H1 (cell line): ENCODE data around the gene FOXN3. TPM values are rescaled to one million over a fixed set of nuclear protein-coding genes. Genes with fewer than 3 reads are reported as not detected.

Experiments
- CTCF ChIA-PET: fragments of 300-600 bp; sonication (Branson Sonifier 250); formaldehyde crosslinking; loops from one replicate; lab custom pipeline; 2021; ENCODE audit not compliant: partially characterized antibody; lab: Charles Lee
- POLR2A ChIA-PET: fragments of 300-600 bp; sonication (Branson Sonifier 250); formaldehyde crosslinking; loops from one replicate; lab custom pipeline; 2021; ENCODE audit warnings: inconsistent platforms; ENCODE audit not compliant: partially characterized antibody; lab: Charles Lee
- DNase-seq, 2 experiments: peaks; one replicate each; pipeline versions ENCODE4 v3.0.0 to v3.0.0-alpha.2; 2010 to 2022; ENCODE audit warnings: low spot score in 2 of 2, low read depth in 1 of 2, mixed read lengths in 1 of 2
- FAIRE-seq: peaks from 2 replicates; lab custom pipeline; 2011; peaks lifted over from hg19 to GRCh38; lab: Jason Lieb, UNC
- H2AFZ ChIP-seq: 2 replicates; pipeline ENCODE4 v1.8.1; 2012; ENCODE audit warnings: low read length, inconsistent platforms
- H2AK5ac ChIP-seq: 2 replicates; pipeline ENCODE4 v1.6.1; 2013; ENCODE audit warnings: low read depth, low read length
- H2BK120ac ChIP-seq: replicated peaks from 2 replicates; pipeline ENCODE3; 2013; ENCODE audit warnings: low read depth, low read length, inconsistent platforms
- H2BK12ac ChIP-seq: 2 replicates; pipeline ENCODE4 v1.6.1; 2013; ENCODE audit warnings: low read depth, low read length
- H2BK15ac ChIP-seq: 2 replicates; pipeline ENCODE4 v1.6.1; 2013; ENCODE audit warnings: low read length
- H2BK20ac ChIP-seq: 2 replicates; pipeline ENCODE4 v1.6.1; 2013; ENCODE audit warnings: low read length
- H2BK5ac ChIP-seq: 2 replicates; pipeline ENCODE4 v1.6.1; 2013; ENCODE audit warnings: low read depth, low read length
- H3K14ac ChIP-seq: 2 replicates; pipeline ENCODE4 v1.6.1; 2013; ENCODE audit warnings: inconsistent platforms; ENCODE audit not compliant: insufficient read length
- H3K18ac ChIP-seq: 2 replicates; pipeline ENCODE4 v1.6.1; 2013; ENCODE audit warnings: low read length; ENCODE audit errors: extremely low read depth
- H3K23ac ChIP-seq: 2 replicates; pipeline ENCODE4 v1.6.1; 2013; ENCODE audit warnings: inconsistent platforms; ENCODE audit not compliant: insufficient read length
- H3K23me2 ChIP-seq: 2 replicates; pipeline ENCODE4 v1.6.1; 2013; ENCODE audit warnings: low read depth, low read length
- H3K27ac ChIP-seq: 2 replicates; pipeline ENCODE4 v1.6.1; 2011; ENCODE audit warnings: low read depth, low read length, inconsistent platforms
- H3K27me3 ChIP-seq, 4 experiments: replicated peaks in 1 of 4; 1 replicate in 1 of 4; 2 replicates in 3 of 4; pipeline versions ENCODE4 v1.6.1 to v1.8.1; 2011 to 2013; ENCODE audit warnings: low read length in 3 of 4, mild to moderate bottlenecking in 3 of 4, inconsistent platforms in 2 of 4, mixed read lengths in 2 of 4, moderate library complexity in 1 of 4; ENCODE audit not compliant: control insufficient read depth in 3 of 4, insufficient read depth in 3 of 4; ENCODE audit errors: extremely low read depth in 1 of 4
- H3K36me3 ChIP-seq, 4 experiments: 2 replicates each; pipeline versions ENCODE4 v1.6.1 to v1.8.1; 2011 to 2013; ENCODE audit warnings: mild to moderate bottlenecking in 4 of 4, low read length in 3 of 4, moderate library complexity in 2 of 4, control low read depth in 1 of 4, inconsistent platforms in 1 of 4; ENCODE audit not compliant: insufficient read depth in 4 of 4, control insufficient read depth in 2 of 4
- H3K4ac ChIP-seq: replicated peaks from 2 replicates; pipeline ENCODE3; 2013; ENCODE audit warnings: low read length, low read depth, mixed read lengths, inconsistent platforms; ENCODE audit not compliant: insufficient read length
- H3K4me1 ChIP-seq, 4 experiments: replicated peaks in 1 of 4; 1 replicate in 1 of 4; 2 replicates in 3 of 4; pipeline versions ENCODE4 v1.6.1 to v1.8.1; 2011 to 2013; ENCODE audit warnings: low read length in 3 of 4, inconsistent platforms in 2 of 4, mixed read lengths in 1 of 4; ENCODE audit not compliant: insufficient read depth in 4 of 4, control insufficient read depth in 3 of 4
- H3K4me2 ChIP-seq, 2 experiments: 2 replicates each; pipeline versions ENCODE4 v1.6.1 to v1.8.1; 2011 to 2013; ENCODE audit warnings: low read depth in 2 of 2, low read length in 2 of 2, control low read depth in 1 of 2, inconsistent platforms in 1 of 2, mild to moderate bottlenecking in 1 of 2; ENCODE audit not compliant: insufficient read depth in 1 of 2
- H3K4me3 ChIP-seq, 4 experiments: fragments of 200-600, 300-600 bp in 1 of 4; sonication (generic), shearing (Covaris generic), sonication (Bioruptor Twin) in 1 of 4; 2 replicates each; pipeline versions ENCODE4 v1.5.1 to v1.8.1; 2011 to 2016; ENCODE audit warnings: low read length in 4 of 4, low read depth in 3 of 4, control low read depth in 2 of 4, inconsistent platforms in 2 of 4, mild to moderate bottlenecking in 2 of 4, mixed read lengths in 1 of 4, moderate library complexity in 1 of 4; ENCODE audit not compliant: insufficient read depth in 2 of 4; ENCODE audit errors: extremely low read depth in 1 of 4
- H3K56ac ChIP-seq: replicated peaks from 2 replicates; pipeline ENCODE3; 2013; ENCODE audit warnings: low read depth, mild to moderate bottlenecking, mixed read lengths, low read length, inconsistent platforms; ENCODE audit not compliant: insufficient read length
- H3K79me1 ChIP-seq: 2 replicates; pipeline ENCODE4 v1.6.1; 2013; ENCODE audit warnings: low read depth, low read length, control low read depth
- H3K79me2 ChIP-seq, 2 experiments: 2 replicates each; pipeline versions ENCODE4 v1.6.1 to v1.8.1; 2012 to 2013; ENCODE audit warnings: low read length in 2 of 2, mild to moderate bottlenecking in 2 of 2, inconsistent platforms in 1 of 2; ENCODE audit not compliant: insufficient read depth in 2 of 2, control insufficient read depth in 1 of 2
- H3K9ac ChIP-seq, 4 experiments: replicated peaks in 1 of 4; 1 replicate in 1 of 4; 2 replicates in 3 of 4; pipeline versions ENCODE4 v1.6.1 to v1.8.1; 2011 to 2013; ENCODE audit warnings: low read depth in 3 of 4, low read length in 3 of 4, control low read depth in 2 of 4, mild to moderate bottlenecking in 2 of 4, moderate library complexity in 2 of 4, inconsistent platforms in 1 of 4; ENCODE audit errors: extremely low read depth in 1 of 4
- H3K9me3 ChIP-seq, 2 experiments: 2 replicates each; pipeline versions ENCODE4 v1.6.1 to v1.8.1; 2012 to 2013; ENCODE audit warnings: mild to moderate bottlenecking in 2 of 2, moderate library complexity in 2 of 2, control low read depth in 1 of 2, inconsistent platforms in 1 of 2, low read depth in 1 of 2, low read length in 1 of 2, mixed read lengths in 1 of 2; ENCODE audit not compliant: insufficient read depth in 2 of 2
- H4K20me1 ChIP-seq, 2 experiments: replicated peaks in 1 of 2; 2 replicates each; pipeline versions ENCODE3 to v1.8.1; 2011 to 2013; ENCODE audit warnings: inconsistent platforms in 2 of 2, low read length in 2 of 2, mild to moderate bottlenecking in 1 of 2; ENCODE audit not compliant: insufficient read depth in 2 of 2, control insufficient read depth in 1 of 2
- H4K5ac ChIP-seq: 2 replicates; pipeline ENCODE4 v1.6.1; 2013; ENCODE audit warnings: low read length, low read depth, mixed read lengths, inconsistent platforms; ENCODE audit not compliant: insufficient read length
- H4K8ac ChIP-seq: 2 replicates; pipeline ENCODE4 v1.8.0; 2013; ENCODE audit warnings: mild to moderate bottlenecking, moderate library complexity, low read length, inconsistent platforms; ENCODE audit not compliant: insufficient read depth; ENCODE audit errors: extremely low read depth
- H4K91ac ChIP-seq: replicated peaks from 2 replicates; pipeline ENCODE3; 2013; ENCODE audit warnings: low read length, mixed read lengths, inconsistent platforms; ENCODE audit not compliant: insufficient read length
- BRCA1 ChIP-seq: IDR thresholded peaks from 2 replicates; pipeline ENCODE4 v1.6.1; 2012; ENCODE audit warnings: low read depth, low read length, improper control_type of control experiment
- CHD1 ChIP-seq: IDR thresholded peaks from 2 replicates; pipeline ENCODE4 v1.6.1; 2012; ENCODE audit warnings: low read depth, low read length, improper control_type of control experiment
- CTBP2 ChIP-seq: IDR thresholded peaks from 2 replicates; pipeline ENCODE4 v1.7.0; 2011; ENCODE audit warnings: borderline replicate concordance, mild to moderate bottlenecking, moderate library complexity, mixed read lengths, low read length; ENCODE audit not compliant: insufficient read depth, insufficient read length
- HDAC6 ChIP-seq: IDR thresholded peaks from one replicate; pipeline ENCODE4 v1.7.1; 2012; ENCODE audit warnings: low read depth, mild to moderate bottlenecking, inconsistent platforms, low read length, moderate library complexity
- KDM1A ChIP-seq: fragments of 200-600, 300-600 bp; sonication (generic); IDR thresholded peaks from 2 replicates; pipeline ENCODE4 v1.7.1; 2016; ENCODE audit warnings: mild to moderate bottlenecking, low read length, borderline replicate concordance
- POLR2A ChIP-seq, 2 experiments: IDR thresholded peaks; 1 replicate in 1 of 2; 2 replicates in 1 of 2; pipeline ENCODE4 v1.6.1; 2011; ENCODE audit warnings: low read depth in 2 of 2, low read length in 2 of 2, mild to moderate bottlenecking in 2 of 2; ENCODE audit errors: control extremely low read depth in 1 of 2
- POU5F1 ChIP-seq: IDR thresholded peaks from 2 replicates; pipeline ENCODE4 v1.6.1; 2011; ENCODE audit warnings: low read depth, mild to moderate bottlenecking, low read length, moderate library complexity
- RBBP5 ChIP-seq: IDR thresholded peaks from 2 replicates; pipeline ENCODE4 v1.7.1; 2012; ENCODE audit warnings: low read depth, mild to moderate bottlenecking, inconsistent platforms, low read length, moderate library complexity, borderline replicate concordance
- RXRA ChIP-seq: IDR thresholded peaks from 2 replicates; pipeline ENCODE4 v1.6.1; 2011; ENCODE audit warnings: low read depth, mild to moderate bottlenecking, low read length, moderate library complexity; ENCODE audit not compliant: insufficient read depth
- TAF1 ChIP-seq: IDR thresholded peaks from 2 replicates; pipeline ENCODE4 v1.6.1; 2011; ENCODE audit warnings: mild to moderate bottlenecking, low read depth, low read length
- TBP ChIP-seq: IDR thresholded peaks from 2 replicates; pipeline ENCODE4 v1.6.1; 2011; ENCODE audit warnings: low read depth, low read length, improper control_type of control experiment
- WGBS, 2 experiments: shearing (Covaris generic) in 1 of 2; methylation state at CpG; one replicate each; pipeline versions ENCODE4 v1.1.6 to v1.1.7; 2013 to 2015; ENCODE audit warnings: low lambda C conversion rate in 2 of 2, mixed read lengths in 2 of 2, inconsistent platforms in 1 of 2, low coverage in 1 of 2, missing lambda C conversion rate in 1 of 2; ENCODE audit not compliant: insufficient replicate concordance in 2 of 2, insufficient coverage in 1 of 2, insufficient read length in 1 of 2; ENCODE audit errors: extremely low coverage in 1 of 2, missing lambda C conversion rate in 1 of 2; 5-methylcytosine and 5-hydroxymethylcytosine counted together
- polyA plus RNA-seq, 7 experiments: library from polyadenylated mRNA; depleted of rRNA in 3 of 7; stranded (reverse) in 5 of 7; unstranded in 2 of 7; fragments of >200 nt in 5 of 7; fragments of 200-250 nt in 2 of 7; gene quantifications; 1 replicate in 5 of 7; 2 replicates in 1 of 7; 4 replicates in 1 of 7; pipeline versions ENCODE4 v1.2.1 to v1.2.3, GENCODE V29; 2011 to 2013; ENCODE audit warnings: missing spikeins in 2 of 7, mixed read lengths in 2 of 7
- total RNA-seq: library from RNA; stranded (reverse); fragmentation: NEBNext Ultra II Directional; extraction: Animal tissue kit (Norgen Biotek cat#: 25700); gene quantifications from 2 replicates; pipeline ENCODE4 v1.2.1, GENCODE V29; 2021

FOXN3 gene
- total and polyA plus RNA-seq, 2 of the 8 experiments (the other 6 are each of a cell fraction or from before 2014, with no cell fraction given), result 52.6 to 178 TPM

DNA sequence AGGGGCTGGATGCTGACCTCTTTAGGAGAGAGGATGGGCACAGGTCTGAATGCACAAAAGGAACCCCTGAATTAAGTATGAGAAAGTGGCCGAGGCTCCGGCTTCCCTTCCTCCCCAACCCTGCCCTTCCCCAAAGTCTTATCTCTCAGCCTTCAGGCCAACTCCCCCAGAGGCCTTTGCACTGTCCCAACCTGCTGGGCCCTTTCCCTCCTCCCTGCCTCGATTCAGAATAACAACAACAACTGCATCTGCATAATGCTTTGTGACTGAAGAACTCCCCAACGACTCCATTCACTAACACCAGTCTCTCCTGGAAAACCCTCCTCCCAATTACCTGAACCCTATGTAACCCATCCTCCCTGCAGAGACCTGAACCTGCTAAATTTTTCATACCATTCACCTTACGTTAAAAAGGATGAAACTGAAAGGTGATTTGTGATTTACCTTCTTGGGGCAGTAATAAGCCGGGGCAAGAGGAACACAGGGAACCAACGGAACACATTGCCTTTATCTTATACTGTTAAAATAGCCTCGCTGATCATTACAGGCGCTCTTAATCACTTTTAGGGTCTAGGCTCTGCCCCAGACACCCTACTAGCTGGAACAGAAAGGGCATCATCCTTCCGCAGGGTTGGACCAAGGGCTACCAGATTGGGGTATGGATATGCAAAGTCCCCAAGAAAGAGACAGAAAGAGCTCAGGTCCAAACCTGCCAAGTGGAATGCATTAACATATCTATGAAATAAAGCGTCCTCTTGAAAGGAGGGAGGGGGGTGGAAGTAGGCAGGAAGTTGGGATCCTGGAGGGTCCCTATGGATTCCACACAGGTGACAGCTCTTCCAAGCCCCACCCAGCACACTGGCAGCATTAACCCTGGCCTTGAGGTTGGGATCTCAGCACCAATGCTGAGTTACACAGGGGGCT is 24.2 kb upstream of the FOXN3 start:
- H3K4me2 ChIP-seq, result peak overlapping the region; percentile 62 to 82
- peak overlapping the region in 2 of 4 experiments; percentile 11 to 40; a peak in 4 of 8 replicates for H3K4me3 ChIP-seq
- peak overlapping the region; percentile 98 for H2AK5ac ChIP-seq
- peak overlapping the region; percentile 88 for H2BK120ac ChIP-seq
- DNase-seq (peak; percentile 66 to 88), FAIRE-seq (peak; percentile 84)
- peak overlapping the region; percentile 95 for H2BK12ac ChIP-seq
- POLR2A ChIA-PET, result interaction anchor here (0.9 to 1.6 kb wide), 4 partner anchors 10 to 23 kb away, joined by 4 to 6 read pairs (median 4); no protein-coding TSS in a partner anchor
- H4K5ac ChIP-seq, result peak overlapping the region; percentile 97
- peak overlapping the region in 2 of 4 experiments; percentile 4 to 14; a peak in 2 of 7 replicates for H3K9ac ChIP-seq
- no peaks in the 10 kb centered on the region for H3K79me1 ChIP-seq
- H3K4me1 ChIP-seq, result peaks cover 10 to 34% (median 23%) of the 10 kb centered on the region in 4 experiments; a peak in 6 of 7 replicates
- H4K91ac ChIP-seq, result peak overlapping the region; percentile 99
- H3K14ac ChIP-seq, result no peak overlapping the region
- 1% methylated on average over 11 of the region's 11 CpGs; no CpG with 5 or more reads in 1 of the 2 experiments for WGBS, 2 experiments
- H4K8ac ChIP-seq, result no peak overlapping the region
- no peaks in the 10 kb centered on the region for H3K36me3 ChIP-seq
- no peaks in the 10 kb centered on the region for H3K27me3 ChIP-seq
- no peak overlapping the region for H3K23ac ChIP-seq
- H3K56ac ChIP-seq, result peak overlapping the region; percentile 95
- H4K20me1 ChIP-seq, result no peaks in the 10 kb centered on the region
- H3K18ac ChIP-seq, result peak overlapping the region; percentile 99
- CTCF ChIA-PET, result interaction anchor here (0.6 kb wide), 1 partner anchor 322 kb away, joined by 3 read pairs; no protein-coding TSS in a partner anchor
- no peaks in the 10 kb centered on the region for H3K9me3 ChIP-seq
- H2AFZ ChIP-seq, result no peak overlapping the region
- 0 out of 2 replicates have a peak overlapping the region, but pooled peaks have one; percentile 40 for H2BK15ac ChIP-seq
- H2BK20ac ChIP-seq, result peak overlapping the region; percentile 96; the same call in 1 of the 2 replicates
- H3K27ac ChIP-seq, result peak overlapping the region; percentile 91
- peak overlapping the region; percentile 49 for H3K4ac ChIP-seq
- H3K79me2 ChIP-seq, result peaks cover 0 to 37% of the 10 kb centered on the region in 2 experiments; a peak in 2 of 4 replicates
- H2BK5ac ChIP-seq, result peak overlapping the region; percentile 99
- H3K23me2 ChIP-seq, result no peaks in the 10 kb centered on the region
- no peak for TF ChIP-seq HDAC6
- peak; percentile 77 for TF ChIP-seq POU5F1
- TF ChIP-seq RXRA, result no peak
- TF ChIP-seq POLR2A (IDR thresholded peaks at IDR 0.05; ENCODE audit: control extremely low read depth in 1 of 2, low read depth in 2 of 2, low read length in 2 of 2), result 0 out of 3 replicates have a peak, but pooled peaks of 1 of the 2 experiments have one; percentile 18
- no peak; the same call in 1 of the 2 replicates for TF ChIP-seq RBBP5
- TF ChIP-seq TAF1, result no peak
- no peak for TF ChIP-seq TBP
- no peak for TF ChIP-seq KDM1A
- TF ChIP-seq CTBP2, result peak; percentile 43
- TF ChIP-seq CHD1, result no peak
- TF ChIP-seq BRCA1, result no peak
